Epidermal melanocyte (primary cell): ENCODE results near the gene GFAP.

Experiments used
- DNase-seq: peaks from one replicate; pipeline ENCODE4 v3.0.0; 2011; ENCODE audit warnings: low spot score; ENCODE audit not compliant: insufficient read length

Gene GFAP

GRCh38 chr17:44903012-44903685 lies 12.2 kb downstream of the GFAP start:
- DNase-seq = no peak

DNA sequence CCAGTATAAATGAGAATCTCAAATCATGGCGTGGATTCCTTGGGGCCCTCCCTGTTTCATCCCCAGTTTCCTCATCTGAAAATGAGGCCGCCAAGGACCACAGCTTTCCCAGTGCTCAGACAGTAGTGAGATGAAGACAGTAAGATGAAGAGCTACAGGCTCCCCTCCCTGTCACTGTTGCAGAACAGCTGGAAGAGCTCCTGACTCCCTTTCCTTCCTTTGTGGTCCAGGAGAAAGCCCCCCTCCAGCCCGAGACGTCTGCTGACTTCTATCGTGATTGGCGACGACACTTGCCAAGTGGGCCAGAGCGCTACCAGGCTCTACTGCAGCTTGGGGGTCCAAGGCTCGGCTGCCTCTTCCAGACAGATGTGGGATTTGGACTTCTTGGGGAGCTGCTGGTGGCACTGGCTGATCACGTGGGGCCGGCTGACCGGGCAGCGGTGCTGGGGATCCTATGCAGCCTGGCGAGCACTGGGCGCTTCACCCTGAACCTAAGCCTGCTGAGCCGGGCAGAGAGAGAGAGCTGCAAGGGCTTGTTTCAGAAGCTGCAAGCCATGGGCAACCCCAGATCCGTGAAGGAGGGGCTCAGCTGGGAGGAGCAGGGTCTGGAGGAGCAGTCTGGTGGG lies 13.1 kb downstream of the GFAP start:
- no peak for DNase-seq

DNA sequence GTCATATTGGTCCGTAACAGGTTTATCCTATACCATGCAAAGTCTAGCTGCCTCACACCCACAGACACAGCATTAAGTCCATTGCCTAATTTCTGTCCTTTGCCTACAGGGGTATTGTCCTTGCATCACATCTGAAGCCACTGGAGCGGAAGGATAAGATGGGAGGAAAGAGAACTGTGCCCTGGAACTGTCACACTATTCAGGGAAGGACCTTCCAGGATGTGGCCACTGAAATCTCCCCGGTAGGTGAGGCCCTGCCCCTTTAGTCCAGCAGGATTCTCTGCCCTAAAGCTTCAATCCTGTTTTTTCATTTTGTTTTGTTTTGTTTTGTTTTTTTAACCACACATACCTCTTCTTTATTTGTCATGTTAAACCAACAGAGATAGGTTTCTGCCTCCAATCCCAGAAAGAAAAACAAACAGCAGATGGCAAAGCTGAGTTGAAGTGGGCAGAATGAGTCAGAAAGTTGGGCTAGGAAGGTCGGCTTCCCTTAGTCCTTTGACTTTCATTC lies 13.8 kb downstream of the GFAP start:
- no peak for DNase-seq

DNA sequence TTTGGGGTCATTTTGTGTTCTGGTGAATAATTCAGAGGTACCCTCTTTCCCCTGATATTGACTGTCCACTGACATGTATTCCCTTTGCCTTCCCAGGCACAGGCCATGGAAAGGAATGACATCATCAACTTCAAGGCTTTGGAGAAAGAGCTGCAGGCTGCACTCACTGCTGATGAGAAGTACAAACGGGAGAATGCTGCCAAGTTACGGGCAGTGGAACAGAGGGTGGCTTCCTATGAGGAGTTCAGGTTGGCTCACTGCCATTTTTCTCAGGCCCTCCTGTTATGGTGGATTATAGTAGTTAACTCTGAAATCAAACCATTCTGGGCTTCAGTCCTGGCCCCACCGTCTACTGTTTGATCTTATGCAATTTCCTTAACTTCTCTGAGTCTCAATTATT lies 14.4 kb downstream of the GFAP start:
- DNase-seq = no peak

DNA sequence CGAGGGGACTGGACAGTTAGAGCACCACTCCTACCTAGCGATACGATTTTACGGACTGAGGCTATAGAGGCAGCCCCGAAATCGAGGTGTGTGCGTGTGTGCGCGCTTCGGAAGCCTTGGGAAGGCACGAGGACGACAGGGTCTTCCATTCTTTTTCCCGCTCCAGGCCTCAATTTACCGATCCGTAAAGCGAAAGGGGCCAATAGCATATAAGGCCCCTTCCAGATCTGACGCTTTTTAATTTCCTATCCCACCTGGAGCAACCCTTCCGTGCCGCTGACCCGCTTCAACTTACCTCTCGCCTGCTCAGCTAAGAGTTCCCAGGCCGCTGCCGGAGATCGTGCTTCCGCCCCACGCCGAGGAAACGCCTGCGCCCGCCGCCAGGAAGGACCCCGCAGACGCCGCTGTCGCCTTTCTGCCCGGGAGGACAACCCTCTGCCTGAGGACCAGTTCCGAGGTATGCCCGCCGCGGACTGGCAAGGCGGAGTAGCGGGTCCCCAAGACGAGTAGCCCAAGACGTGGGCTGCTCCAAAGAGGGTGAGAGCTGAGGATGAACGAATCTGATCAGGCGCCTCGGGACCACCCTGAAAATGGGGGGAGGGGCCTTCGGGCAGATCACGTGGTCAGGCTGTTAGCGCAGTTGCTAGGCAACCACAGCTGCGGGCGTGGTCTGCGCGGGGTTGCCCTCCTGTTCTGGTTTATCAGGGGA lies 16.1 kb downstream of the GFAP start, which contains the start of gene EFTUD2:
Gene EFTUD2, minus strand, starts transcription at position 372 of the 709 bp plus-strand sequence. CDS start 4,924 bp downstream, outside the sequence.
- DNase-seq = peak; percentile 85

- no peak for DNase-seq
Observed at GRCh38 chr17:44898768-44899073, 16.6 kb downstream of the GFAP start.

DNA sequence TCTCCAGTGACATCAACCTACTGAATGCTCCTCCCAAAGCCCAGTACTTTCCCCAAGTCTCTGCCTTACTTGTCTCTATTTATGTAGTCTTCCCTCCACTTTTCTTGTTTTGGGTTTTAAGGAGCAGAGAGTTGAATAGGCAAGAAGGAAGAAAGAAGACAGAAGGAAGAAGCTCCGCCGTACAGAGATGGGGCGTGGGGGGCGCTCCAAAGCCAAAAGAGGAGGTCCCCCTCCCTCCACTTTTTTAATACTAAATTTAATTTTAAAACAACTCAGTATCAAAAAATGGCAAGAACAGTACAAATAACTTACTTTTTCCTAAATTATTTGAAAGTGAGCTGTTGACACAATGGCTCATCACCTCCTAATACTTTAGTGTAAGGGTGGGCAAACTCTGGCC lies 20.7 kb downstream of the GFAP start:
- no peak for DNase-seq

DNA sequence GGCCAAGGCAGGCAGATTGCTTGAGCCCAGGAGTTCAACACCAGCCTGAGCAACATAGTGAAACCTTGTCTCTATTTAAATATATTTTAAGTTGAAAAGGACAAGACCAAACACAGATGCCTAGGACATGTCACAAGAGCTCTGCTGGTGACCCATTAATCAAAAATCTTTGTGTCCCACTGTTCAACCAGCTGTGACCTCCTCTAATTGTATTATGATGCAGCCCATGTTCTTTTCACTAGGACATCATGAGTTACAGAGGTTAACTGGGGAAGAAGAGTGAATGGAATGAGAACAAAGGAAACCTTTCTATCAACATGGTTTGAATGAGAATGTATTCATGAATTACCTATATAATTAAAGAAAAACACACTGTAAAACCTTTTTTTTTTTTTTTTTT lies 23.1 kb downstream of the GFAP start:
- DNase-seq = no peak

DNA sequence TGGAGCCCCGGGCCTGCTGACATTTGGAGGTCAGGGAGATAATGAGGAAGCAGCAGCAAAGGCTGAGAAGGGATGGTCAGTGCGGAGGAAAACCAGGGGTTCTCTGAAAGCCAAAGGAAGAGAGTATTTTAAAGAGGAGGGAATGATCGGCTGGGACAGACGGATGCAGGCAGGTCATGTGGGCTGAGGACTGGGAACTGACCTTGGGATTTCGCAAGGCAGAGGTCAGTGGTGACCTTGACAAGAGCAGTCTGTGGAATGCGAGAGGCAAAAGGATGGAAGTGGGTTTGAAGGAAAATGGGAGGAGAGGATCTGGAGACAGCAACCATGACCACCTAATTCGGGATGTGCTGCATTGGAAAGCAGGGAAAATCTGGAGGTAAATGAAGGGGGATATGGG lies 26.3 kb downstream of the GFAP start:
- no peak for DNase-seq

DNA sequence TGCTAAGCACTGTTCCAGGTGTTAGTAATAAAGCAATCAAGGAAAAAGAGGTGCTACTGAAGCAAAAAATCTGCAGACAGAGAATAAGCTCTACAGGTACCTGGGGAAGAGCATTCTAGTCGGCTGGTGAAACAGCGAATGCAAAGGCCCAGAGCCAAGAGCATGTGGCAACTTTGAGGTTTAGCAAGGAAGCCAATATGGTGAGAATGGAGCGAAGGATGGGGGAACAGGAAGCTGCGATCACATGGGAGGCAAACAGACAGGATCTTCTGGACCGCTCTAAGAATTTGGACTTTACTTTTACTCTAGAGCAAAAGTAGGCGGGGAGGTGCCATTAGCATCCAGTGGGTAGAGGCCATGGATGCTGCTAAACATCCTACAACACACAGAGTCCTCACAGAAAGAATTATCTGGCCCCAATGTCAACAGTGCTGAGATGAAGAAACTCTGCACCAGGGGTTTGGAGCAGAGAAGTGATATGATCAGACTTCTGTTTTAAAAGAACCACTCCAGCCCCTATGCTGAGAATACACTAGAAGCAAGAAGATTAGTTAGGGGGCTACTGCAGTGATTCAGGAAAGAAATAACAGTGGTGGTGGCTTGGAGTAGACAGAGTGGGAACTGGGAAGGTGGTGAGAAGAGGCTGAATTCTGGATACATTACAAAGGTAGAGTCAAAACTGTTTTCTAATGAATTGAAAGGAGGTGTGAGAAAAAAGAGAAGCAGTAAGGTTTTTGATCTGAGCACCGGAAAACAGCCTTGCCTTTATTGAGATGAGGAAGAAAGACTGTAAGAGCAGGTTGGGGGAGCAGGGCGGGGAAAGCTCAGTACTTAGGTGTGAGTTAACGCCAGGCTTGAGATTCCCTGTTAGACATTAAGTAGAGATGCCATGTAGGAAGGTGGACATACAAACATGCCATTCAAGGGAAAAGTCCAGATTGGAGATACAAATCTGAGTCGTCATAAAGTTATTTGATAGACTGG lies 27.0 kb downstream of the GFAP start:
- DNase-seq = no peak

GRCh38 chr17:44887016-44887415 lies 28.3 kb downstream of the GFAP start:
- DNase-seq = no peak

DNA sequence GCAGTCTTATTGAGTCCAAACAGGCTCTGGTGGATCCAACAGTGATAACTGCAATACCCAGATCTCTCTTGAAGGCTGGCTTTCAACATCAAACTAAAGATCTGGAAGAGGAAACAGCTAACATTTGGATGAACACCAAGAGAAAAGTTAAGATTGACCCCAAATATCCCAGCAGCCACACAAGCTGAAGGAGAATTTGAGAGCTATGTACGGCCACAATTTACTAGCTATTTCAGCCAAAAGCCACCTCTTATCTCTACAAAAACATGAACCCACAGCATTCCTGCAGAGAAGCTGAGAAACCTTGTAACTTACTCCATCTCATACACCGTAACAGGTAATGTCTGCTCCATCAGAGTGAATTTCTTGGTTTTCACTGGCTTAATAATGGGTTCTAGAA lies 30.4 kb downstream of the GFAP start:
- no peak for DNase-seq

GRCh38 chr17:44881145-44881544 lies 34.2 kb downstream of the GFAP start:
- no peak for DNase-seq

DNA sequence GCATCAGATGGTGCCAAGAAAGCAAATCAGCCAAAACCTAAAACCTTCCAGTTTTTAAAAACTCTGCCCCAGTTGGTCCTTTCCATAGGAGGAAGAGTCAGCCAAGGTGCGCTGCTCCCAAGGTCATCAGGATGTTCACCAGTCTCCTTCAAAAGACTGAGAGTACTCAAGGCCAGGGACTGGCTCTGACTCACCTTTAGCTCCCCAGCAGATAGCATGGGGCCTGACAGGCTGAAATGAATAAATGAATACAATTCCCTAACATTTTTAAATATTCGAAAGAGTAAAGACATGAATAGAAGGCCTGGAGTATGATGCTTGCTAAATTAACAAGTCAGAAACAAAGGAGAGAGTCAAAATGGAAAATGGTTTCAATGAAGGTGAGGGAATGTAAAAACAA lies 35.2 kb downstream of the GFAP start:
- DNase-seq = no peak

DNA sequence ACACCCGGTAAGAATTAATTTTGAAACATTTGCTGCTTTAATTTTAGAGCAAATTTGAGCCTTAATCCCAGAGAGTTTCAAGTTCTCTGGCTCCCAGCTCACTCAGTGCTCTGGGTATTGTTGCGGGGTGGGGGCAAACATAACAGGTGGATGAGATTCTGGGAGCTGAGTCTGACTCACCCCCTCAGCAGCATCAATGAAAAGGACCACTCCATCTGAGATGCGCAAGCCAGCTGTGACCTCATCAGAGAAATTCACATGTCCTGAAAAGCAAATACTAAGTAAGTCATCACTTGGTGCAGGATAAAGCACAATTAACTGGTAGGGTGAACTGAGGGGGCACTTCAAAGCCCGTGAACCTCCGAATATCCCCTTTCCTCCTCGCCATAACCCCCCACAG lies 35.9 kb downstream of the GFAP start:
- no peak for DNase-seq

GRCh38 chr17:44878627-44879221 lies 36.6 kb downstream of the GFAP start:
- peak; percentile 55 for DNase-seq

- DNase-seq = no peak
Observed at GRCh38 chr17:44877121-44877520, 38.2 kb downstream of the GFAP start.

- no peak for DNase-seq
Observed at GRCh38 chr17:44875761-44876160, 39.5 kb downstream of the GFAP start.

GRCh38 chr17:44872131-44872768 lies 43.0 kb downstream of the GFAP start:
- DNase-seq = no peak

- DNase-seq = no peak
Observed at GRCh38 chr17:44871556-44871955, 43.7 kb downstream of the GFAP start.

DNA sequence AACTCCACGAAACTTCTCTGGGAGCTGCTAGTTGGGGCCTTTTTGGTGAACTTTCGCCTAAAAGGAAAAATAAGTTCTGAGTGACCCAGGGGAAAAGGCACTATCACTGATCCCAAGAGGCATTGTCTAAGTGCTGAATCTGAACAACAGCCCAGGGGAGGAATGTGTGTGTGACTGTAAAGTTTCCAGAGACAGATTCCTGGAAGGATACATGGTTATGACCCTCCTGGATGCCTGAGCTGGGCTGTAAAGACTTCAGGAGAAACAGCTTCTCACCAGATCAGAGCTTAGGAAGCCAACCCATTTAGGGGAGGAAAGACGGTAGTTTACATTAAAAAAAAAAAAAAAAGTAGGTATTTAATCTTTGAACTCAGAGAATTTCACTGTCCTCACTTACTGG lies 47.5 kb downstream of the GFAP start:
- DNase-seq = no peak
